GM18951 (cell line): ENCODE data around the gene PLCD4.

ENCODE experiments used
- POLR2A ChIP-seq: IDR thresholded peaks from 4 replicates; pipeline ENCODE4 v1.6.1; 2011; ENCODE audit warnings: mild to moderate bottlenecking; ENCODE audit not compliant: insufficient read length, insufficient read depth; ENCODE audit errors: extremely low read depth
- in situ Hi-C: fragments of 300-500 bp; cut with MboI; formaldehyde crosslinking; loops from one replicate; pipeline ENCODE4 v1.12.0; 2022; ENCODE audit warnings: low sequenced_read_pairs, mixed read lengths, inconsistent platforms; ENCODE audit not compliant: unreplicated experiment

PLCD4 gene

DNA sequence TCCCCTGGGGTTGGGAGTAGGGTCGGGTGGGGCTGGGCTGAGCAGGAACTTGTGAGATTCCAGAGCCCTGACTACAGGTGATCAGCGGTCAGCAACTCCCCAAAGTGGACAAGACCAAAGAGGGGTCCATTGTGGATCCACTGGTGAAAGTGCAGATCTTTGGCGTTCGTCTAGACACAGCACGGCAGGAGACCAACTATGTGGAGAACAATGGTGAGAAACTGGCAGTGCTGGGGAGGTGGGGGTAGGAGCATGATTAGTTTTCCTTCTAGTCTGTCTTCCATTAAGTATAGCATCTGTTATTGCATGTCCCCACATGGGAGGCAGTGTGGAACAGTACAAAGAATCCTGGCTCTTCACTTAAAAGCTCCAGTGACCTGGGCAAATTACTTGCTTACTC is 28.0 kb downstream of the PLCD4 start:
- TF ChIP-seq POLR2A: no peak
- in situ Hi-C loops: no loop called here

DNA sequence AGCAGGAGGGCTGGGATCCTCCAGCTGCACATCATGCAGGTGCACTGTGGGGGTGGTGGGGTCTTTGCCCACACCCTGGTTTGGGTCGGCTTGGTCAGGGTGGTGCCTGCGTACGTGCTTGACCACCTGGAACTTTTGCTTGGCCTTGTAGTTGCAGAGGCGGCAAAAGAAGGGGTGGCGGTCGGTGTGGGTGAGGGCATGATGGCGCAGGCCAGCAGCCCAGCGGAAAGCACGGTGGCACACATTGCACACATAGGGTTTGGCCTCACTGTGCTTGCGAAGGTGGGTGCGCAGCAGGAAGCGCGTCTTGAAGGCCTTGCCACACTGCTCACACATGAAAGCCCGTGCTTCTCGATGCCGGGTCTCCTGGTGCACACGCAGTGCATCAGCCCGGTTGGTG is 30.7 kb downstream of the PLCD4 start:
- in situ Hi-C loops: no loop called here
- TF ChIP-seq POLR2A: no peak

DNA sequence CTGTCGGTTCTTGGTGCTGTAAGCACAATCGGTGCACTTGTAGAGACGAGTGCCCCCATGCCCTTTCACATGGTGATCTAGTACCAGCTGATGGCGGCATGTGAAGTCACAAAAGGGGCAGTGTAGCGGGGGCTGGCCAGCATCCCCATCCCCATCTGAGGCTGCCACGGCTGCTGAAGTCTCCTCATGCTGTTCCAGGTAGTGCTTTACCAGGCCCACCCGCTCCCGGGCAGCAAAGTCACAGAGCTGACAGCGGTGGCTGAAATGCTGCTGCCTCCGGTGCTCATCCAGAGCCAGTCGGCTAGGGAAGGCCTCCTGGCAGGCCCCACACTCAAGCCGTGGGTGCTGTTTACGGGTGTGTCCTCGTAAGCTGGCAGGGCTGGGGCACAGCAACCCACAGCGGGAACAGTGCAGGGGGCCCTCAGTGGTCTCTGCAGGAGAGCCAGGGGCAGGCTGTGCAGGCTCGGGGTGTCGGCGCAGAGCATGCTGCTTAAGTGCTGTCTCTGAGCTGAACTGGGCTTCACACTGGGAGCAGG is 34.5 kb downstream of the PLCD4 start:
- no peak for TF ChIP-seq POLR2A
- in situ Hi-C loops: no loop called here

DNA sequence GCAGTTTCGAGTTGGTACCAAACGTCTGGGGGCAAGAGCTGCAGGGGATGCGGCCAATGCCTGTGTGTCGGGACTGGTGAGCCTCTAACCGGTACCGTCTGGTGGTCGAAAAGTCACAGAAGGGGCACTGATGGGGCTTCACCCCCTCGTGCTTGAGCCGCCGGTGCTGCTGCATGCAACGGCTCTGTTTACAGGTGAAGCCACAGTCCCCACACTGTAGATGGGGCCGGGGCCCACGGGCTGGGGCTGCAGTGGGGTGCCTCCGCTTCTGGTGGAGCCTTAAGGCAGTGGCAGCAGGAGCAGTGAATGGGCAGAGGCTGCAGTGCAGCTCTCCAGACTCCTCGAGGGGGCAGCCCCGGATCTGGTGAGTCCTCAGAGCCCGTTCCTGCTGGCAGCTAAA is 35.1 kb downstream of the PLCD4 start:
- no peak for TF ChIP-seq POLR2A
- in situ Hi-C loops: no loop called here

DNA sequence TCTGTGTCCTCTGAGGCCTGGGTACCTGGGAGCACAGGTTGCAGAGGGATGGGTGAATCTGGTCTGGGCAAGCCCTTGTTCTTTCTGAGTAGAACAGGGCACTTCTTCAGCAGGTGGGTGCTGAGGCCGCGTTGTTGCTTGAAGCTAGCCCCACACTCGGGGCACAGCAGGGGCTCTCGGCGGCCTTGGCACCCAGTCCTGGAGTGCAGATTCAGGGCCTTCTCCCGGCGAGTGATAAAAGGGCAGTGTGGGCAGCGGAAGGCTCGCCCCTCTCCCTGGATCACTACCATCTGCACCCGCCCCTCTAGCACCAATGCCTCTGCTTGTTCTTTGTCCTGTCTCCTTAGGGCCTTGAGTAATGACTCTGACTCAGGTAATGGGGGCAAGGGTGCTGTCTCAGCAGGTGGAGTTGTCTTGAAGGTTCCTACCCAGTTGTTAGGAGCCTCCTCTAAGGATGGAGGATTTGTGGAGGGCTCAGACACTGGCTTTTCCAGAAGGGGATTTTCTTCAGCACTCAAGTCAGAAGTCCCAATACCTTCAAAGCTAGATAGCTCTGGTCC is 36.1 kb downstream of the PLCD4 start:
- in situ Hi-C loops: no loop called here
- TF ChIP-seq POLR2A: no peak

DNA sequence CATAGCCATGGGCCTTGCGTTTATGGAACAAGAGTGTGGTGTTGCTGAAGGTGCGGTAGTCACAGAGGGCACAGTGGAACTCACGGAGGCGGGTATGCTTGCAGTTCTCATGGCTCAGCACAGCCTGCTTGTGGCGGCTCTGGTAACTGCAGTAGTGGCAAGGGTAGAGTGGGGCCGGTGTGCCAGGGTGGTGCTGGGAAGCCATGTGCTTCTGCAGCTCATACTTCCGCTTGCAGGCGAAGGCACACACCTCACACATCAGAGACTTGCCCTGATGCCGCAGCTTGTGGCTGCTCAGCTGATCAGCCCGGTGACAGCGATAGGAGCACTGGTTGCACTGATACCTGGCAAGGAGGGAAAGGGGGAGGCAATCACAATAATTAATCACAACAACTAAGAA is 37.0 kb downstream of the PLCD4 start:
- TF ChIP-seq POLR2A: no peak
- in situ Hi-C loops: loop anchor here (5.0 kb wide), 1 partner anchor 227 kb away; the partner anchor contains the start of gene VIL1

DNA sequence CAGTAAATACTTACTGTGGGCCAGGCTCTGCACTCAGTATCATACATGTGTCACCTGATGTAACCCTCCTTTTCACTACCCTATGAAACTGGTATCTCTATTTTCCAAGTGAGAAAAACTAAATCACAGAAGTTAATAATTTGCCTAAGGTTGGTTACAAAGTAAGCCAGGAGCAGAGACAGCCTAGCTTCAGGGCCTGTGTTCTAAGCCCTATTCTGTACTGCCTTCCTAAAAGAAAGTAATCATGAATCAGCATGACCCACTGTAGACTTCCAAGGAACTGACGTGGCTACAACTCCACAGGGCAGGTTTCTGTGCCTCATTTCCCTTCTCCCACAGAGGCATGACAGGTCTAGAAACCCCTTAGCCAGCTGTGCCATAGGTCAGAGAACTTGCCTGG is 37.4 kb downstream of the PLCD4 start:
- in situ Hi-C loops: loop anchor here (5.0 kb wide), 1 partner anchor 228 kb away; the partner anchor contains the start of gene VIL1
- TF ChIP-seq POLR2A: no peak

DNA sequence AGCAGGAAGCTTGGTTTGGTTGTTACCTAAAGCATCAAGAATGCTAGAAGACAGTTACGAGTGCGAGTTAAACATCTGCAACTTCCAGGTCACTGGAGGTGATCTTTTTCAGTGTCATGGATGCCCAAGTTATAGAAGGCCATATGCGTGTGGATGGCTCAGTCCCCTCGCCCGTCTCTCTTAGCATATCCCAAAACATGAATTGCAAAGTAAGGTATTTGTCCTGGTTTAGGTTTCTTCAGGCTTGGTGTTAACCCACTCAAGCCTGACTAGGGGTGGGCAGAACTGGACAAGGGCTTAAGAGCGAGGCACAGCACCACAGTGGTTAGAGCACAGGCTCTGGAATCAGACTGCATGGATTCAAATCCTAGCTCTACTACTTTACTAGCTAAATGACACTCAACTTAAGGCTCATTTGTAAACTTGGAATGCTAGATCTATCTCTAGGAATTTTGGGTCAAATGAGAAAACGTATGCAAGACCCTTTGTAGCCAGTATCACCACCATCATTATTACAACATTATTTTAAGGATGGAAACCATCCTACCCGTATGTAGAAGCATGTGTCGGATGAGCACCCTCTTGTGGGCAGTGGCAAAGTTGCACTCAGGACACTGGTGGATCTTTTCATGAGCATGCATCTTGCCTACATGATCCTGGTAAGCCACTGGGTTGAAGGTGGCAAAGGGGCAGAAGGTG is 40.5 kb downstream of the PLCD4 start:
- in situ Hi-C loops: loop anchor here (5.0 kb wide), 1 partner anchor 231 kb away; the partner anchor contains the start of gene VIL1

DNA sequence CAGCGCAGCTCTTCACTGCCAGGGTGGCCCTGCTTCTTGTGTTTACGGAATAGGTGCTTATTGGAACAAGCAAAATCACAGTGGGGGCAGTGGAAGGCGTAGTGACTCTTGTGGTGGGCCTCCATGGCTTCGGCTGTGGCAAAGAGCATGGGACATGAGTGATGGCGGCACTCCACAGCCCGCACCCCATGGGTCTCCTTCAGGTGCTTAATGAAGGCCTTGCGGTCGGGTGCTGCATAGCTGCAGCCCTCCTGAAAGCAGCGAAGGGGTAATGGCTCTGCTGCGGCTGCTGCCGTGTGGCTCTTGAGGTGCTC is 41.0 kb downstream of the PLCD4 start:
- in situ Hi-C loops: loop anchor here (5.0 kb wide), 1 partner anchor 231 kb away; the partner anchor contains the start of gene VIL1
- no peak for TF ChIP-seq POLR2A

More for the DNA sequence above, 40.5 kb downstream of the PLCD4 start:
- TF ChIP-seq POLR2A: no peak

DNA sequence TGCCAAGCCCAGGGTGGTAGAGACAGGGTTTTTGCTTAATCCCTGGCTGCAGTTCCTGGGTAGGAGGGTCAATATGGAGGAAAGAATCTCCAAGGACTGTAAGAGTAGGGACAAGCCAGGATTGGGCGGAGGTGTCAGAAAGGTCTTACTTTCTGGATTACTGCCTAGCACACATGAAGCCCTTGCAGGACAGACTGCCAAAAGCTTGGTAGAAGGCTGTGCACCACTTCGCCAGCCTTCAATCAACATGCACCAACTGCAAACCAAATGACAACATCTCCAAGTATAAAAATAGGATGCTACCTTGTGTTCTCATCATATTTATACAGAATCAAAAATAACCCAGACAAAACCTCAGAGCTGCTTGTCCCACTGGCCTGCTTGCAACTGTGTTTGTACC is 48.1 kb downstream of the PLCD4 start:
- in situ Hi-C loops: loop anchor here (10.0 kb wide), 1 partner anchor 189 kb away; no protein-coding TSS in a partner anchor

DNA sequence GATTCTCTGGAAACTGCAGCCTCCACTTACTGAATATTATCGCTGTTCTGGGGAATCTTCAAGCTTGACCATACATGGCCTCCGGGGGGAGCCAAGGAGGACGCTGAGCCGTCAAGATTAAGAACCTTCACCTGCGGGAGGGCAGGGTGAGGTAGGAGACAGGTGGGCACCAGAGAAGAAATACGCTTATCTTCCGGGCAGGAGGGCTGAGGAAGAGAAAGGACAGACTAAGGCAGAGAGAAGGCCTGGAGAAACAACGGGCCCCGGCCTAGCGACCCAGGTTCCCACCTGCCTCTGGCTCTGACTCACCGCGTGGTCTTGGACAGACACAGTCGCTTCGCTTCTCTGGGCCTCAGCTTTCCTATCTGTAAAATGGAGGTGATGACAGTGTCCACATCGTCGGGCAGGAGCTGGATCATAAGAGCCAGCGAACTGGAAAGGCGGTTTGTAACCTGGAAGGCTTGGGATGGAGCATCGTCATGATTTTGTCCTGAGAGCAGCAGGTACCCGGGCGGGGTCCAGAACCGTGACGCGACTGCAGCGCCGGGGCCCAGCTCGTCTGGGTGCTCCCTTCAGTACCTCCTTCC is 51.1 kb downstream of the PLCD4 start:
- TF ChIP-seq POLR2A: no peak
- in situ Hi-C loops: loop anchor here (10.0 kb wide), 1 partner anchor 186 kb away; no protein-coding TSS in a partner anchor

More for the DNA sequence above, 48.1 kb downstream of the PLCD4 start:
- TF ChIP-seq POLR2A: no peak

DNA sequence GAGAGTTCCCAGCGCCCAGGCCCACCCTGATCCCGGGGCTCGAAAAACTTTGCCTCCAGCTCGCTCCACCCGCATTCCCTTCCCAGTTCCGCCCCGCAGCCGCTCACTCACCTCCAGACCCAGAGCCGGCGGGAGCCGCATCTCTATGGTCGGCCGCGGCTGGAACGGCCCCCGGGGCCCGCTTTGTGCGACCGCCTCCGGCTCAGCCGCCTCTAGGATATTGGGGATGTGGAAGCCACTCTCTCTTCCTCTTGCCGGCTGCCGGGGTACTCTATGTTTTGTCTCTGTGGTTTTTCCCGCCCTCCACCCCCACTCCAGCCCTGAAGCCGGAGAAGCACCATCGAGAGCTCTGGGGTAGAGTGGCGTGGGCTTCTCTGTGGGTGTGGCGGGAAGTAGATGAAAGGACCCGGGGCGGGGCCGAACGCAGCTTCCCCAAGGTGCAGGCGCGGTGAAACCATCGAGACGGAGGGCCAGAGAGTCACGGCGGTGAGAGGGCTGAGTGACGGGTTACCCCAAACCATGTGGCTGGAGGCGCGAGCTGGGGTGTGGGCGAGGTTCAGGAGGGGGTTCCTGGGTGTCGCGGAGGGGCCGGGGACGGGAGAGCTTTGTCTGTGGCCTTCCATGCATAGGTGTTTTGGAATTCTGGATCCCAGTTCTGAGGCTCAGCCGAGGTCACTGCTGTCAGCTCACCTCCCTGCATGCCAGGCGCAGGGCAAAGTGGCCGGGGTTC is 51.7 kb downstream of the PLCD4 start, which contains the start of the genes BCS1L and ZNF142:
TSS of gene BCS1L (plus strand) at position 426 of the 730 bp plus-strand sequence. CDS start 1,305 bp downstream, outside the sequence.
TSS of gene ZNF142 (minus strand) at position 366 of the 730 bp plus-strand sequence. CDS start 3,194 bp downstream, outside the sequence.
- in situ Hi-C loops: loop anchor here (10.0 kb wide), 1 partner anchor 185 kb away; no protein-coding TSS in a partner anchor
- peak; percentile 80 for TF ChIP-seq POLR2A

DNA sequence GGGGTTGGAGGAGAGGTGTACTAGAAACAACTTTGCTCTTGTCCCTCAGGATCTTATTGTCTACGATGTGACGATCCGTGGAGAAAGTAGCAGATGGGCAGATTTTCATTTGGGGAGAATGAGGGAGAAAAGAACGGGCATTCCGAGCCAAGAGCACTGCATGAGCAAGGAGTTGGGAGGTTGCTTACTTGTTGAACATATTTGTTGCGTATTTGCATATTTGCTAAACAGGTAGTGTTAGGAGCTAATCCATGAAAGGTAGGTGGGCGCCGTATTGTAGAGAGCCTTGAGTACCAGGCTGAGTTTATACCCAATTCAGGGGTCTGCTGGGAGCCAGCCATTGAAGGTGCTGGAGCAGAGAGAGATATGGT is 52.3 kb downstream of the PLCD4 start:
- no peak for TF ChIP-seq POLR2A
- in situ Hi-C loops: loop anchor here (10.0 kb wide), 1 partner anchor 185 kb away; no protein-coding TSS in a partner anchor
